Glomerular visceral epithelial cell (primary cell): ENCODE data around the gene MYPN.
"Not testable (repeated sequence)": the region's sequence is repeated elsewhere in the genome, so short reads cannot be mapped to it uniquely, and the experiment has no call there.

Source experiments
- DNase-seq: peaks from one replicate; pipeline ENCODE4 v3.0.0-alpha.2; 2016; ENCODE audit errors: extremely low spot score

MYPN gene

GRCh38 chr10:68172324-68172723, 63.0 kb downstream of the MYPN start:
- DNase-seq, result peak; percentile 72

GRCh38 chr10:68175949-68176348, 66.7 kb downstream of the MYPN start:
- DNase-seq, result no peak

- no peak for DNase-seq
Observed at GRCh38 chr10:68176797-68177196, 67.5 kb downstream of the MYPN start.

- DNase-seq, result no peak
Observed at GRCh38 chr10:68178592-68178991, 69.3 kb downstream of the MYPN start.

- DNase-seq, result no peak
Observed at GRCh38 chr10:68179016-68179415, 69.7 kb downstream of the MYPN start.

- no peak for DNase-seq
Observed at GRCh38 chr10:68180490-68180889, 71.2 kb downstream of the MYPN start.

GRCh38 chr10:68184546-68184945, 75.3 kb downstream of the MYPN start:
- DNase-seq, result no peak

- DNase-seq, result no peak
Observed at GRCh38 chr10:68185085-68185484, 75.8 kb downstream of the MYPN start.

GRCh38 chr10:68188835-68189234, 79.5 kb downstream of the MYPN start:
- DNase-seq, result no peak

- no peak for DNase-seq
Observed at GRCh38 chr10:68192113-68192512, 82.8 kb downstream of the MYPN start.

- DNase-seq, result no peak
Observed at GRCh38 chr10:68194290-68194689, 85.0 kb downstream of the MYPN start.

- DNase-seq, result not testable (repeated sequence)
Observed at GRCh38 chr10:68195776-68196175, 86.5 kb downstream of the MYPN start.

- no peak for DNase-seq
Observed at GRCh38 chr10:68196701-68197100, 87.4 kb downstream of the MYPN start.

- DNase-seq, result peak; percentile 49
Observed at GRCh38 chr10:68202960-68203353, 93.7 kb downstream of the MYPN start.

- DNase-seq, result peak; percentile 80
Observed at GRCh38 chr10:68208424-68209042, 99.2 kb downstream of the MYPN start.

- no peak for DNase-seq
Observed at GRCh38 chr10:68211669-68212068, 102.4 kb downstream of the MYPN start.

GRCh38 chr10:68212721-68213352, 103.5 kb downstream of the MYPN start:
- DNase-seq, result peak; percentile 50

- DNase-seq, result no peak
Observed at GRCh38 chr10:68218786-68219185, 109.5 kb downstream of the MYPN start.

GRCh38 chr10:68221196-68221595, 111.9 kb downstream of the MYPN start:
- no peak for DNase-seq

GRCh38 chr10:68222391-68222790, 113.1 kb downstream of the MYPN start:
- no peak for DNase-seq

- peak; percentile 17 for DNase-seq
Observed at GRCh38 chr10:68223535-68224165, 114.4 kb downstream of the MYPN start.

GRCh38 chr10:68224810-68225209, 115.5 kb downstream of the MYPN start:
- DNase-seq, result no peak

GRCh38 chr10:68230268-68230667, 121.0 kb downstream of the MYPN start:
- no peak for DNase-seq
